GM23338 (cell line): Measurements from ENCODE around the gene SEC22A. TPM values are rescaled to one million over a fixed set of nuclear protein-coding genes. Genes with fewer than 3 reads are reported as not detected.

Experiments used
- ATAC-seq: fragments of 200-7000 bp; cut with Tn5 transposase; 3 replicates; pipeline ENCODE4 v1.9.1; 2020
- DNase-seq: peaks from one replicate; pipeline ENCODE4 v3.0.0-alpha.2; 2015; ENCODE audit warnings: low spot score
- H2AFZ ChIP-seq: fragments of 200-600 bp; sonication (generic); 2 replicates; pipeline ENCODE4 v1.8.0; 2016; ENCODE audit warnings: antibody characterized with exemption, mild to moderate bottlenecking, moderate library complexity
- H3F3A ChIP-seq: fragments of 200-600 bp; sonication (generic); replicated peaks from 2 replicates; pipeline ENCODE4 v1.8.0; 2017; ENCODE audit warnings: antibody characterized with exemption, mixed run types, low read depth
- H3K27ac ChIP-seq: fragments of 200-600 bp; sonication (generic); 2 replicates; pipeline ENCODE4 v1.6.1; 2016; ENCODE audit warnings: low read depth
- H3K27me3 ChIP-seq: fragments of 200-600 bp; sonication (generic); 2 replicates; pipeline ENCODE4 v1.8.0; 2016; ENCODE audit warnings: mild to moderate bottlenecking, mixed run types, moderate library complexity; ENCODE audit not compliant: insufficient read depth
- H3K36me3 ChIP-seq: fragments of 200-600 bp; sonication (generic); 2 replicates; pipeline ENCODE4 v1.8.0; 2016; ENCODE audit warnings: mild to moderate bottlenecking; ENCODE audit not compliant: insufficient read depth
- H3K4me1 ChIP-seq: fragments of 200-600 bp; sonication (generic); 2 replicates; pipeline ENCODE4 v1.8.0; 2016; ENCODE audit warnings: mild to moderate bottlenecking, moderate library complexity; ENCODE audit not compliant: insufficient read depth
- H3K4me2 ChIP-seq: fragments of 200-600 bp; sonication (generic); 2 replicates; pipeline ENCODE4 v1.7.1; 2017; ENCODE audit warnings: mixed run types
- H3K4me3 ChIP-seq: fragments of 200-600 bp; sonication (generic); 2 replicates; pipeline ENCODE4 v1.6.1; 2016; ENCODE audit warnings: mixed run types
- H3K79me2 ChIP-seq: fragments of 200-600 bp; sonication (generic); replicated peaks from 2 replicates; pipeline ENCODE4 v1.8.0; 2017; ENCODE audit warnings: mild to moderate bottlenecking; ENCODE audit not compliant: insufficient read depth
- H3K9me2 ChIP-seq: fragments of 200-600 bp; sonication (generic); 2 replicates; pipeline ENCODE4 v1.8.0; 2017; ENCODE audit not compliant: insufficient read depth
- H4K20me1 ChIP-seq: fragments of 200-600 bp; sonication (generic); replicated peaks from 2 replicates; pipeline ENCODE4 v1.8.0; 2017; ENCODE audit warnings: mild to moderate bottlenecking; ENCODE audit not compliant: insufficient read depth
- H3K27ac Mint-ChIP-seq: 2 replicates; pipeline ENCODE4 v1.8.0; 2020; ENCODE audit warnings: inconsistent platforms, mild to moderate bottlenecking, moderate library complexity, mixed read lengths
- H3K27me3 Mint-ChIP-seq: 3 replicates; pipeline ENCODE4 v1.8.0; 2022; ENCODE audit warnings: low read depth, mild to moderate bottlenecking, moderate library complexity, mixed read lengths, inconsistent platforms; ENCODE audit not compliant: insufficient read depth, poor library complexity
- H3K36me3 Mint-ChIP-seq: 3 replicates; pipeline ENCODE4 v1.8.0; 2021; ENCODE audit warnings: low read depth, mild to moderate bottlenecking, inconsistent platforms, moderate library complexity, mixed read lengths
- H3K4me1 Mint-ChIP-seq: 3 replicates; pipeline ENCODE4 v1.8.0; 2020; ENCODE audit warnings: mild to moderate bottlenecking, inconsistent platforms, mixed read lengths
- H3K4me3 Mint-ChIP-seq: 3 replicates; pipeline ENCODE4 v1.8.0; 2021; ENCODE audit warnings: moderate library complexity, mild to moderate bottlenecking, inconsistent platforms, mixed read lengths
- H3K9me3 Mint-ChIP-seq: 3 replicates; pipeline ENCODE4 v1.8.0; 2020; ENCODE audit warnings: moderate library complexity, mild to moderate bottlenecking, inconsistent platforms, mixed read lengths
- CREB1 ChIP-seq: fragments of 250-450 bp; sonication (Bioruptor Pico); IDR thresholded peaks from 2 replicates; pipeline ENCODE4 v1.5.0; 2020; ENCODE audit warnings: low read depth, mild to moderate bottlenecking, moderate library complexity
- ETS1 ChIP-seq: IDR thresholded peaks from 2 replicates; pipeline ENCODE4 v1.6.1; 2016; ENCODE audit warnings: antibody characterized with exemption
- EZH2phosphoT487 ChIP-seq: fragments of 200-600 bp; sonication (generic); IDR thresholded peaks from one replicate; pipeline ENCODE4 v1.8.1; 2018; ENCODE audit warnings: antibody characterized with exemption; ENCODE audit not compliant: unreplicated experiment
- ZNF114 ChIP-seq: fragments of 250-450 bp; sonication (Bioruptor Pico); IDR thresholded peaks from 2 replicates; pipeline ENCODE4 v1.5.0; 2020; ENCODE audit warnings: mild to moderate bottlenecking, moderate library complexity
- ZNF331 ChIP-seq: fragments of 250-450 bp; sonication (Bioruptor Pico); IDR thresholded peaks from 2 replicates; pipeline ENCODE4 v1.5.0; 2020; ENCODE audit warnings: low read depth, mild to moderate bottlenecking, moderate library complexity
- ZNF462 ChIP-seq: fragments of 250-450 bp; sonication (Bioruptor Pico); IDR thresholded peaks from 2 replicates; pipeline ENCODE4 v1.5.0; 2020; ENCODE audit warnings: mild to moderate bottlenecking, moderate library complexity
- polyA plus RNA-seq: library from polyadenylated mRNA; unstranded; fragments of >200 nt; fragmentation: Nextera tagmentation; extraction: Ambion mirVana; gene quantifications from 2 replicates; pipeline ENCODE4 v1.2.1, GENCODE V29; 2016
- total RNA-seq: library from RNA; depleted of rRNA; stranded (reverse); fragments of >200 nt; shearing (Covaris generic); gene quantifications from 2 replicates; pipeline ENCODE4 v1.2.3, GENCODE V29; 2014
- TF ChIP-seq, protein P1 (sequence below): IDR thresholded peaks from one replicate; pipeline ENCODE4 v1.6.1; 2018; ENCODE audit warnings: antibody characterized with exemption; ENCODE audit not compliant: unreplicated experiment

Gene SEC22A
- total and polyA plus RNA-seq, 2 experiments from 2014 or later: 11.2 to 24.1 TPM

GRCh38 chr3:123186695-123187094 is 15.0 kb upstream of the SEC22A start (continued):
- TF ChIP-seq, protein P1, sequence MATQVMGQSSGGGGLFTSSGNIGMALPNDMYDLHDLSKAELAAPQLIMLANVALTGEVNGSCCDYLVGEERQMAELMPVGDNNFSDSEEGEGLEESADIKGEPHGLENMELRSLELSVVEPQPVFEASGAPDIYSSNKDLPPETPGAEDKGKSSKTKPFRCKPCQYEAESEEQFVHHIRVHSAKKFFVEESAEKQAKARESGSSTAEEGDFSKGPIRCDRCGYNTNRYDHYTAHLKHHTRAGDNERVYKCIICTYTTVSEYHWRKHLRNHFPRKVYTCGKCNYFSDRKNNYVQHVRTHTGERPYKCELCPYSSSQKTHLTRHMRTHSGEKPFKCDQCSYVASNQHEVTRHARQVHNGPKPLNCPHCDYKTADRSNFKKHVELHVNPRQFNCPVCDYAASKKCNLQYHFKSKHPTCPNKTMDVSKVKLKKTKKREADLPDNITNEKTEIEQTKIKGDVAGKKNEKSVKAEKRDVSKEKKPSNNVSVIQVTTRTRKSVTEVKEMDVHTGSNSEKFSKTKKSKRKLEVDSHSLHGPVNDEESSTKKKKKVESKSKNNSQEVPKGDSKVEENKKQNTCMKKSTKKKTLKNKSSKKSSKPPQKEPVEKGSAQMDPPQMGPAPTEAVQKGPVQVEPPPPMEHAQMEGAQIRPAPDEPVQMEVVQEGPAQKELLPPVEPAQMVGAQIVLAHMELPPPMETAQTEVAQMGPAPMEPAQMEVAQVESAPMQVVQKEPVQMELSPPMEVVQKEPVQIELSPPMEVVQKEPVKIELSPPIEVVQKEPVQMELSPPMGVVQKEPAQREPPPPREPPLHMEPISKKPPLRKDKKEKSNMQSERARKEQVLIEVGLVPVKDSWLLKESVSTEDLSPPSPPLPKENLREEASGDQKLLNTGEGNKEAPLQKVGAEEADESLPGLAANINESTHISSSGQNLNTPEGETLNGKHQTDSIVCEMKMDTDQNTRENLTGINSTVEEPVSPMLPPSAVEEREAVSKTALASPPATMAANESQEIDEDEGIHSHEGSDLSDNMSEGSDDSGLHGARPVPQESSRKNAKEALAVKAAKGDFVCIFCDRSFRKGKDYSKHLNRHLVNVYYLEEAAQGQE: no peak
- TF ChIP-seq ZNF114 (CRISPR knock-in tag): no peak
- TF ChIP-seq CREB1 (CRISPR knock-in tag): no peak
- TF ChIP-seq ZNF462 (CRISPR knock-in tag): no peak
- TF ChIP-seq EZH2phosphoT487: no peak
- TF ChIP-seq ZNF331 (CRISPR knock-in tag): no peak

DNA sequence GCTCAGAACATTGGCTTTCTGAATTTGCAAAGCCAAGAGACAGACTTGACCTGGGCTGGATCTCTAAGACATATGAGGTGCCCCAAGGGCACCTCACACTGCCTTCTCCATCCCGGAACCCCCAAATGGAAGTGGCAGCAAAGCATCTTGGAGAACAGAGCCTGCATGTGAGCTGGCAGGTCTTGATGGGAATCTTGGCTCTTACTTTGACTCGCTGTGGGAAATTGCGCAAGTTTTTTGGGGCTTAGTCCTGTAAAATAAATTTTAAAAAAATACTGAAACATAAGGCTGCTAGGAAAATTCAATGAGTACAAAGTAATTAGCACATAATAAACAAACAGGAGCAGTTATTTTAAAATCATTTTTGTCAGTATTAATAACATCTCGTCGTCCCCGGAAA is 13.7 kb upstream of the SEC22A start:
- Histone ChIP-seq H3K27me3 (no peaks in the 10 kb centered on the region), H3K36me3 (no peaks in the 10 kb centered on the region), H3K27ac (no peak overlapping the region), H3K4me3 (no peak overlapping the region), H3K4me1 (peaks cover 3% of the 10 kb centered on the region), H4K20me1 (no peaks in the 10 kb centered on the region), H3K9me2 (no peaks in the 10 kb centered on the region), H3F3A (no peaks in the 10 kb centered on the region), H3K4me2 (no peak overlapping the region), H3K79me2 (no peaks in the 10 kb centered on the region), H2AFZ (no peak overlapping the region)
- Mint-ChIP-seq H3K4me1 (no peaks in the 10 kb centered on the region; the same call in none of the 3 replicates), H3K27me3 (no peaks in the 10 kb centered on the region), H3K4me3 (no peak overlapping the region), H3K27ac (no peak overlapping the region), H3K9me3 (no peaks in the 10 kb centered on the region), H3K36me3 (no peaks in the 10 kb centered on the region)
- TF ChIP-seq ETS1: no peak
- ATAC-seq (no peak), DNase-seq (no peak)
